WTC11 (cell line): ENCODE results near the gene EIF4ENIF1. TPM values are rescaled to one million over a fixed set of nuclear protein-coding genes. Genes with fewer than 3 reads are reported as not detected.
"Not testable (repeated sequence)": the region's sequence is repeated elsewhere in the genome, so short reads cannot be mapped to it uniquely, and the experiment has no call there.

ENCODE experiments used
- ATAC-seq: fragments of 200-7000 bp; cut with Tn5 transposase; 2 replicates; pipeline ENCODE4 v1.10.0; 2021; ENCODE audit warnings: mild to moderate bottlenecking, moderate library complexity
- CTCF ChIA-PET: fragments of 300-600 bp; sonication (Branson Sonifier 250); formaldehyde crosslinking; loops from one replicate; lab custom pipeline; 2021; ENCODE audit warnings: antibody characterized with exemption; lab: Charles Lee
- POLR2A ChIA-PET: fragments of 350-600 bp; sonication (Branson Sonifier 250); formaldehyde crosslinking; loops from one replicate; lab custom pipeline; 2021; ENCODE audit warnings: antibody characterized with exemption; lab: Charles Lee
- DNase-seq: peaks from one replicate; pipeline ENCODE4 v3.0.0; 2021; ENCODE audit warnings: low spot score
- H3K27ac Mint-ChIP-seq: 2 replicates; pipeline ENCODE4 v1.8.0; 2021; ENCODE audit warnings: mixed read lengths
- H3K27me3 Mint-ChIP-seq: 2 replicates; pipeline ENCODE4 v1.8.0; 2021; ENCODE audit warnings: low read depth, mild to moderate bottlenecking, moderate library complexity, mixed read lengths
- H3K36me3 Mint-ChIP-seq: 2 replicates; pipeline ENCODE4 v1.8.0; 2021; ENCODE audit warnings: mixed read lengths
- H3K4me1 Mint-ChIP-seq: 2 replicates; pipeline ENCODE4 v1.8.0; 2022; ENCODE audit warnings: mixed read lengths
- H3K4me3 Mint-ChIP-seq: 2 replicates; pipeline ENCODE4 v1.8.0; 2021; ENCODE audit warnings: mild to moderate bottlenecking, moderate library complexity, mixed read lengths
- H3K9me3 Mint-ChIP-seq: 2 replicates; pipeline ENCODE4 v1.8.0; 2021; ENCODE audit warnings: mixed read lengths
- CREM ChIP-seq: sonication (generic); formaldehyde crosslinking; IDR thresholded peaks from 2 replicates; pipeline ENCODE4 v1.8.1; 2022; ENCODE audit warnings: mild to moderate bottlenecking, missing genetic modification reagents, moderate library complexity
- FOXK1 ChIP-seq: sonication (generic); formaldehyde crosslinking; IDR thresholded peaks from 2 replicates; pipeline ENCODE4 v1.8.0; 2022; ENCODE audit warnings: mild to moderate bottlenecking, moderate library complexity, missing genetic modification reagents
- ZNF232 ChIP-seq: sonication (generic); formaldehyde crosslinking; IDR thresholded peaks from 2 replicates; pipeline ENCODE4 v1.8.0; 2022; ENCODE audit warnings: mild to moderate bottlenecking, missing genetic modification reagents
- ZNF317 ChIP-seq: sonication (generic); formaldehyde crosslinking; IDR thresholded peaks from 2 replicates; pipeline ENCODE4 v1.8.1; 2023; ENCODE audit warnings: low read depth, mild to moderate bottlenecking, moderate library complexity, missing genetic modification reagents, borderline replicate concordance
- ZNF396 ChIP-seq: fragments of 250-450 bp; sonication (Bioruptor Pico); IDR thresholded peaks from 2 replicates; pipeline ENCODE4 v1.8.0; 2021; ENCODE audit warnings: mild to moderate bottlenecking, moderate library complexity, borderline replicate concordance
- total RNA-seq: library from RNA; stranded (reverse); gene quantifications from 3 replicates; pipeline ENCODE4 v1.2.3, GENCODE V29; 2021
- TF ChIP-seq, protein P1 (sequence below): sonication (generic); formaldehyde crosslinking; IDR thresholded peaks from 2 replicates; pipeline ENCODE4 v1.8.1; 2023; ENCODE audit warnings: mild to moderate bottlenecking, moderate library complexity, missing genetic modification reagents
- TF ChIP-seq, protein P2 (sequence below): sonication (generic); formaldehyde crosslinking; IDR thresholded peaks from 2 replicates; pipeline ENCODE4 v1.8.1; 2023; ENCODE audit warnings: mild to moderate bottlenecking, missing genetic modification reagents, borderline replicate concordance
- TF ChIP-seq, protein P3 (sequence below): fragments of 250-450 bp; sonication (Bioruptor Pico); conservative IDR thresholded peaks from 2 replicates; pipeline ENCODE4 v1.9.0; 2021; ENCODE audit warnings: mild to moderate bottlenecking
- TF ChIP-seq, protein P4 (sequence below): sonication (generic); formaldehyde crosslinking; IDR thresholded peaks from 2 replicates; pipeline ENCODE4 v1.8.1; 2023; ENCODE audit warnings: mild to moderate bottlenecking, missing genetic modification reagents
- TF ChIP-seq, protein P5 (sequence below): sonication (generic); formaldehyde crosslinking; IDR thresholded peaks from 2 replicates; pipeline ENCODE4 v1.8.0; 2022; ENCODE audit warnings: mild to moderate bottlenecking, missing genetic modification reagents
- TF ChIP-seq, protein P6 (sequence below): fragments of 250-450 bp; sonication (Bioruptor Pico); IDR thresholded peaks from 2 replicates; pipeline ENCODE4 v1.9.0; 2021; ENCODE audit warnings: moderate library complexity, mild to moderate bottlenecking, inconsistent platforms, borderline replicate concordance
- TF ChIP-seq, protein P7 (sequence below): sonication (generic); formaldehyde crosslinking; IDR thresholded peaks from 2 replicates; pipeline ENCODE4 v1.8.1; 2023; ENCODE audit warnings: mild to moderate bottlenecking, missing genetic modification reagents, moderate library complexity

EIF4ENIF1 gene
- total RNA-seq, 1 experiment from 2014 or later = 22.8 TPM

DNA sequence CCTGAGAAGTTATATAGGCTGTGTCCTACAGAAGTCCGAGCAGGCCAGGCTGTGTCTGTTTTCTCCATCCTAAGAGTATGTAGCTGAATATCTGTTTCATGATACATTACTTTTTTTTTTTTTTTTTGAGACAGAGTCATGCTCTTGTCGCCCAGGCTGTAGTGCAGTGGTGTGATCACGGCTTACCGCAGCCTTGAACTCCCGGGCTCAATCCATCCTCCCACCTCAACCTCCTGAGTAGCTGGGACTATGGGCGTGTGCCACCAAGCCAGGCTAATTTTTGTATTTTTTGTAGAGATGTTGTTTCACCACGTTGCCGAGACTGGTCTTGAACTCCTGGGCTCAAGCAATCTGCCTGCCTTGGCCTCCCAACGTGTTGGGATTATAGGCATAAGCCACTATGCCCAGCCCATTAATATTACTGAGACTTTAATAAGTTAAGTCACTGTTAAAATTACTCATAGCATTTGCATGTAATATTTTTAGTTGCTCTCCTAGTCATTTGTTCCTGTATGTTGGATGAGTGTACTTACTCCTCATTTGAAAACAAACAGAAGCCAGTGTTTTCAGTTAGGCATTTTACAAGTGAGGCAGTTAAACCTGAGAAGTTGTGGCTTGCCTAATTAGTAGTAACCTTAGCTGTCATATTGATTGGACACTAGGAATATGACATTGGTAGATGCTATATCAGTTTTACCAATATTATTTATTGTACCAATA is 64.2 kb downstream of the EIF4ENIF1 start:
- TF ChIP-seq, protein P1, sequence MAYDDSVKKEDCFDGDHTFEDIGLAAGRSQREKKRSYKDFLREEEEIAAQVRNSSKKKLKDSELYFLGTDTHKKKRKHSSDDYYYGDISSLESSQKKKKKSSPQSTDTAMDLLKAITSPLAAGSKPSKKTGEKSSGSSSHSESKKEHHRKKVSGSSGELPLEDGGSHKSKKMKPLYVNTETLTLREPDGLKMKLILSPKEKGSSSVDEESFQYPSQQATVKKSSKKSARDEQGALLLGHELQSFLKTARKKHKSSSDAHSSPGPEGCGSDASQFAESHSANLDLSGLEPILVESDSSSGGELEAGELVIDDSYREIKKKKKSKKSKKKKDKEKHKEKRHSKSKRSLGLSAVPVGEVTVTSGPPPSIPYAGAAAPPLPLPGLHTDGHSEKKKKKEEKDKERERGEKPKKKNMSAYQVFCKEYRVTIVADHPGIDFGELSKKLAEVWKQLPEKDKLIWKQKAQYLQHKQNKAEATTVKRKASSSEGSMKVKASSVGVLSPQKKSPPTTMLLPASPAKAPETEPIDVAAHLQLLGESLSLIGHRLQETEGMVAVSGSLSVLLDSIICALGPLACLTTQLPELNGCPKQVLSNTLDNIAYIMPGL (CRISPR knock-in tag) = no peak
- TF ChIP-seq ZNF396 (CRISPR knock-in tag) (no peak), CREM (CRISPR knock-in tag) (no peak), ZNF232 (CRISPR knock-in tag) (no peak), ZNF317 (CRISPR knock-in tag) (no peak), FOXK1 (CRISPR knock-in tag) (no peak)
- TF ChIP-seq, protein P2, sequence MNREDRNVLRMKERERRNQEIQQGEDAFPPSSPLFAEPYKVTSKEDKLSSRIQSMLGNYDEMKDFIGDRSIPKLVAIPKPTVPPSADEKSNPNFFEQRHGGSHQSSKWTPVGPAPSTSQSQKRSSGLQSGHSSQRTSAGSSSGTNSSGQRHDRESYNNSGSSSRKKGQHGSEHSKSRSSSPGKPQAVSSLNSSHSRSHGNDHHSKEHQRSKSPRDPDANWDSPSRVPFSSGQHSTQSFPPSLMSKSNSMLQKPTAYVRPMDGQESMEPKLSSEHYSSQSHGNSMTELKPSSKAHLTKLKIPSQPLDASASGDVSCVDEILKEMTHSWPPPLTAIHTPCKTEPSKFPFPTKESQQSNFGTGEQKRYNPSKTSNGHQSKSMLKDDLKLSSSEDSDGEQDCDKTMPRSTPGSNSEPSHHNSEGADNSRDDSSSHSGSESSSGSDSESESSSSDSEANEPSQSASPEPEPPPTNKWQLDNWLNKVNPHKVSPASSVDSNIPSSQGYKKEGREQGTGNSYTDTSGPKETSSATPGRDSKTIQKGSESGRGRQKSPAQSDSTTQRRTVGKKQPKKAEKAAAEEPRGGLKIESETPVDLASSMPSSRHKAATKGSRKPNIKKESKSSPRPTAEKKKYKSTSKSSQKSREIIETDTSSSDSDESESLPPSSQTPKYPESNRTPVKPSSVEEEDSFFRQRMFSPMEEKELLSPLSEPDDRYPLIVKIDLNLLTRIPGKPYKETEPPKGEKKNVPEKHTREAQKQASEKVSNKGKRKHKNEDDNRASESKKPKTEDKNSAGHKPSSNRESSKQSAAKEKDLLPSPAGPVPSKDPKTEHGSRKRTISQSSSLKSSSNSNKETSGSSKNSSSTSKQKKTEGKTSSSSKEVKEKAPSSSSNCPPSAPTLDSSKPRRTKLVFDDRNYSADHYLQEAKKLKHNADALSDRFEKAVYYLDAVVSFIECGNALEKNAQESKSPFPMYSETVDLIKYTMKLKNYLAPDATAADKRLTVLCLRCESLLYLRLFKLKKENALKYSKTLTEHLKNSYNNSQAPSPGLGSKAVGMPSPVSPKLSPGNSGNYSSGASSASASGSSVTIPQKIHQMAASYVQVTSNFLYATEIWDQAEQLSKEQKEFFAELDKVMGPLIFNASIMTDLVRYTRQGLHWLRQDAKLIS (CRISPR knock-in tag) = no peak
- TF ChIP-seq, protein P3, sequence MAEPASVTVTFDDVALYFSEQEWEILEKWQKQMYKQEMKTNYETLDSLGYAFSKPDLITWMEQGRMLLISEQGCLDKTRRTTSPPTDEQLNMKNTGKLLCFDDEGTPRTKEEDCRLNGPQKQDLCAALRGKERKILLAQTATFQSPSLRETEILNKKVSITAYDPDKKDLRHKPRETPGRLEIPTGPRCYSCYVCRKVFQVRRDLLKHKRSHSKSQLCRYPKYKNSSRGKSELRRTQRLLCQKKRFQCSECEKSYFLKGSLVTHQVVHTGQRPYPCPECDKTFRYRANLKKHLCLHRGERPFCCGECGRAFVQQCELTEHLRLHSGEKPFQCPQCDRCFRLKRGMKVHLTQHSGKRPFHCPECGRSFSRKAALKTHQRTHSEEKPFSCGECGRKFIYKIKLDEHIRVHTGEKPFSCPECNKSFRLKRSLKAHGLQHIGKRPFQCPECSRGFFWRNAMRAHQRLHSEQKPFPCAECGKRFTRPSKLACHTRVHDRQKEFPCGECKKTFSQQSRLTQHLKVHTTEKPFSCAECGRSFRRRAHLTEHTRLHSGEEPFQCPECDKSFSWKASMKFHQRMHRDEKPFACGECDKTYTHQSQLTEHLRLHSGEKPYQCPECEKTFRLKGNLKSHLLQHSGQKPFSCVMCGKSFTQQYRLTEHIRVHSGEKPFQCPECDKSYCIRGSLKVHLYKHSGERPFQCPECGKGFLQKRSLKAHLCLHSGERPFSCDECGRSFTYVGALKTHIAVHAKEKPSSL = no peak
- TF ChIP-seq, protein P4, sequence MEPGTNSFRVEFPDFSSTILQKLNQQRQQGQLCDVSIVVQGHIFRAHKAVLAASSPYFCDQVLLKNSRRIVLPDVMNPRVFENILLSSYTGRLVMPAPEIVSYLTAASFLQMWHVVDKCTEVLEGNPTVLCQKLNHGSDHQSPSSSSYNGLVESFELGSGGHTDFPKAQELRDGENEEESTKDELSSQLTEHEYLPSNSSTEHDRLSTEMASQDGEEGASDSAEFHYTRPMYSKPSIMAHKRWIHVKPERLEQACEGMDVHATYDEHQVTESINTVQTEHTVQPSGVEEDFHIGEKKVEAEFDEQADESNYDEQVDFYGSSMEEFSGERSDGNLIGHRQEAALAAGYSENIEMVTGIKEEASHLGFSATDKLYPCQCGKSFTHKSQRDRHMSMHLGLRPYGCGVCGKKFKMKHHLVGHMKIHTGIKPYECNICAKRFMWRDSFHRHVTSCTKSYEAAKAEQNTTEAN (CRISPR knock-in tag) = no peak
- TF ChIP-seq, protein P5, sequence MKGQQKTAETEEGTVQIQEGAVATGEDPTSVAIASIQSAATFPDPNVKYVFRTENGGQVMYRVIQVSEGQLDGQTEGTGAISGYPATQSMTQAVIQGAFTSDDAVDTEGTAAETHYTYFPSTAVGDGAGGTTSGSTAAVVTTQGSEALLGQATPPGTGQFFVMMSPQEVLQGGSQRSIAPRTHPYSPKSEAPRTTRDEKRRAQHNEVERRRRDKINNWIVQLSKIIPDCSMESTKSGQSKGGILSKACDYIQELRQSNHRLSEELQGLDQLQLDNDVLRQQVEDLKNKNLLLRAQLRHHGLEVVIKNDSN (CRISPR knock-in tag) = no peak
- TF ChIP-seq, protein P6, sequence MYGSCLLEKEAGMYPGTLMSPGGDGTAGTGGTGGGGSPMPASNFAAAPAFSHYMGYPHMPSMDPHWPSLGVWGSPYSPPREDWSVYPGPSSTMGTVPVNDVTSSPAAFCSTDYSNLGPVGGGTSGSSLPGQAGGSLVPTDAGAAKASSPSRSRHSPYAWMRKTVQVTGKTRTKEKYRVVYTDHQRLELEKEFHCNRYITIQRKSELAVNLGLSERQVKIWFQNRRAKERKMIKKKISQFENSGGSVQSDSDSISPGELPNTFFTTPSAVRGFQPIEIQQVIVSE (CRISPR knock-in tag) = no peak
- TF ChIP-seq, protein P7, sequence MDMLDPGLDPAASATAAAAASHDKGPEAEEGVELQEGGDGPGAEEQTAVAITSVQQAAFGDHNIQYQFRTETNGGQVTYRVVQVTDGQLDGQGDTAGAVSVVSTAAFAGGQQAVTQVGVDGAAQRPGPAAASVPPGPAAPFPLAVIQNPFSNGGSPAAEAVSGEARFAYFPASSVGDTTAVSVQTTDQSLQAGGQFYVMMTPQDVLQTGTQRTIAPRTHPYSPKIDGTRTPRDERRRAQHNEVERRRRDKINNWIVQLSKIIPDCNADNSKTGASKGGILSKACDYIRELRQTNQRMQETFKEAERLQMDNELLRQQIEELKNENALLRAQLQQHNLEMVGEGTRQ (CRISPR knock-in tag) = no peak
- POLR2A ChIA-PET = no interaction called here
- CTCF ChIA-PET = no interaction called here
- no peak for ATAC-seq
- Mint-ChIP-seq H3K36me3 (peaks cover 75% of the 10 kb centered on the region), H3K4me3 (no peak overlapping the region), H3K4me1 (no peaks in the 10 kb centered on the region), H3K9me3 (no peaks in the 10 kb centered on the region), H3K27me3 (no peaks in the 10 kb centered on the region), H3K27ac (no peak overlapping the region)
- no peak for DNase-seq

DNA sequence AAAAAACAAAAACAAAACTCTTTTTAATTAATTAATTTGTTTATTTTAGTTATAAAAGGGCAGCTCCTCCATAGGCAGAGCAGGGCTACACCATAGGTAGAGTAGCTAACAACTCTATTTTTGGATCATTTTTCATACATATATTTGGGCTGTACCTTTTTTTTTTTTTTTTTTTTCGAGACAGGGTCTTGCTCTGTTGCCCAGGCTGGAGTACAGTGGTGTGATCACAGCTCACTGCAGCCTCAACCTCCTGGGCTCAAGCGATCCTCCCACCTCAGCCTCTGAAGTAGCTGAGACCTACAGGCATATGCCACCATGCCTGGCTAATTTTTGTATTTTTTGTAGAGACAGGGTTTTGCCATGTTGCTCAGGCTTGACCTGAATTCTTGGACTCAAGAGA is 87.3 kb downstream of the EIF4ENIF1 start:
- POLR2A ChIA-PET = interaction anchor here (0.7 kb wide), 1 partner anchor 1555 kb away, joined by 4 read pairs; no protein-coding TSS in a partner anchor
- Mint-ChIP-seq H3K4me1 (peaks cover 11% of the 10 kb centered on the region), H3K36me3 (peaks cover 34% of the 10 kb centered on the region)
- H3K9me3 Mint-ChIP-seq, ATAC-seq, CTCF ChIA-PET, H3K27me3 Mint-ChIP-seq, H3K27ac Mint-ChIP-seq, DNase-seq, H3K4me3 Mint-ChIP-seq: not testable (repeated sequence)
